ENCODE measurements around the gene PCSK6. TPM values are rescaled to one million over a fixed set of nuclear protein-coding genes. Genes with fewer than 3 reads are reported as not detected.

Gene PCSK6
- total RNA-seq, 5 donors from 2014 or later (not counting 1 experiment from before 2014, with no cell fraction given) = 0.16 to 2.2 (median 1.3) TPM

GRCh38 chr15:101371519-101371918, 118.0 kb downstream of the PCSK6 start:
- H3K4me3 Mint-ChIP-seq = no peak overlapping the region
- H3K4me1 Mint-ChIP-seq = peaks cover 0 to 11% (median 1%) of the 10 kb centered on the region in 3 donors
- H3K4me1 ChIP-seq (ENCODE audit: control insufficient read depth in 1 of 2, extremely low read depth in 1 of 2, insufficient read depth in 2 of 2, low read length in 2 of 2) = peaks cover 0 to 5% of the 10 kb centered on the region in 2 experiments
- H3K4me3 ChIP-seq (ENCODE audit: control insufficient read depth in 1 of 2, extremely low read depth in 1 of 2, low read length in 1 of 2) = no peak overlapping the region
- H3K27ac Mint-ChIP-seq = no peak overlapping the region
- peaks cover 0 to 27% of the 10 kb centered on the region in 2 experiments for H3K27me3 ChIP-seq (replicated peaks in 1 of 2; ENCODE audit: control insufficient read depth in 2 of 2, extremely low read depth in 1 of 2, insufficient read depth in 2 of 2, low read length in 1 of 2)
- H3K27me3 Mint-ChIP-seq = peaks cover 12 to 22% of the 10 kb centered on the region in 2 donors
- no peaks in the 10 kb centered on the region for H3K9me3 ChIP-seq
- 78% methylated on average over 9 of the region's 11 CpGs for WGBS (ENCODE audit: insufficient coverage)
- ChIA-PET POLR2A (interaction anchor here in 1 of 2 donors (0.6 kb wide), 1 partner anchor 74 kb away, joined by 3 read pairs; no protein-coding TSS in a partner anchor), CTCF (no interaction called here)
- H3K36me3 Mint-ChIP-seq = no peaks in the 10 kb centered on the region
- no peaks in the 10 kb centered on the region for H3K9me3 Mint-ChIP-seq
- no peaks in the 10 kb centered on the region for H3K36me3 ChIP-seq (ENCODE audit: control insufficient read depth in 2 of 2, extremely low read depth in 1 of 2, insufficient read depth in 1 of 2, low read length in 1 of 2)
- DNase-seq (no peak), ATAC-seq (replicated peaks in 1 of 4) (no peak)
- no peak overlapping the region for H3K27ac ChIP-seq (ENCODE audit: low read length)

GRCh38 chr15:101371081-101371480, 118.4 kb downstream of the PCSK6 start:
- ATAC-seq (replicated peaks in 1 of 4) (no peak), DNase-seq (no peak)
- Mint-ChIP-seq H3K4me3 (no peak overlapping the region), H3K9me3 (no peaks in the 10 kb centered on the region), H3K4me1 (peaks cover 0 to 11% (median 1%) of the 10 kb centered on the region in 3 donors), H3K27me3 (peaks cover 12 to 22% of the 10 kb centered on the region in 2 donors), H3K36me3 (no peaks in the 10 kb centered on the region), H3K27ac (no peak overlapping the region)
- H3K4me1 ChIP-seq (ENCODE audit: control insufficient read depth in 1 of 2, extremely low read depth in 1 of 2, insufficient read depth in 2 of 2, low read length in 2 of 2) = peaks cover 0 to 5% of the 10 kb centered on the region in 2 experiments
- H3K4me3 ChIP-seq (ENCODE audit: control insufficient read depth in 1 of 2, extremely low read depth in 1 of 2, low read length in 1 of 2) = no peak overlapping the region
- H3K27me3 ChIP-seq (replicated peaks in 1 of 2; ENCODE audit: control insufficient read depth in 2 of 2, extremely low read depth in 1 of 2, insufficient read depth in 2 of 2, low read length in 1 of 2) = peaks cover 0 to 27% of the 10 kb centered on the region in 2 experiments
- CTCF ChIA-PET = no interaction called here
- WGBS (ENCODE audit: insufficient coverage) = 92% methylated on average over 2 of the region's 7 CpGs
- POLR2A ChIA-PET = interaction anchor here in 1 of 2 donors (0.6 kb wide), 1 partner anchor 74 kb away, joined by 3 read pairs; no protein-coding TSS in a partner anchor
- H3K27ac ChIP-seq (ENCODE audit: low read length) = no peak overlapping the region
- H3K9me3 ChIP-seq = no peaks in the 10 kb centered on the region
- H3K36me3 ChIP-seq (ENCODE audit: control insufficient read depth in 2 of 2, extremely low read depth in 1 of 2, insufficient read depth in 1 of 2, low read length in 1 of 2) = no peaks in the 10 kb centered on the region

GRCh38 chr15:101370330-101371024, 119.0 kb downstream of the PCSK6 start:
- WGBS (ENCODE audit: insufficient coverage) = 79% methylated on average over 22 of the region's 26 CpGs
- Mint-ChIP-seq H3K4me3 (no peak overlapping the region), H3K36me3 (no peaks in the 10 kb centered on the region), H3K27ac (no peak overlapping the region), H3K4me1 (peaks cover 0 to 11% (median 1%) of the 10 kb centered on the region in 3 donors), H3K9me3 (peaks cover 0 to under 1% (median 0%) of the 10 kb centered on the region in 3 donors), H3K27me3 (peaks cover 12 to 22% of the 10 kb centered on the region in 2 donors)
- H3K4me1 ChIP-seq (ENCODE audit: control insufficient read depth in 1 of 2, extremely low read depth in 1 of 2, insufficient read depth in 2 of 2, low read length in 2 of 2) = peaks cover 0 to 5% of the 10 kb centered on the region in 2 experiments
- DNase-seq (no peak), ATAC-seq (replicated peaks in 1 of 4) (no peak)
- H3K36me3 ChIP-seq (ENCODE audit: control insufficient read depth in 2 of 2, extremely low read depth in 1 of 2, insufficient read depth in 1 of 2, low read length in 1 of 2) = no peaks in the 10 kb centered on the region
- no peaks in the 10 kb centered on the region for H3K9me3 ChIP-seq
- no peak overlapping the region for H3K27ac ChIP-seq (ENCODE audit: low read length)
- no peak overlapping the region for H3K4me3 ChIP-seq (ENCODE audit: control insufficient read depth in 1 of 2, extremely low read depth in 1 of 2, low read length in 1 of 2)
- POLR2A ChIA-PET = no interaction called here
- peaks cover 0 to 27% of the 10 kb centered on the region in 2 experiments for H3K27me3 ChIP-seq (replicated peaks in 1 of 2; ENCODE audit: control insufficient read depth in 2 of 2, extremely low read depth in 1 of 2, insufficient read depth in 2 of 2, low read length in 1 of 2)
- CTCF ChIA-PET = no interaction called here

- Histone ChIP-seq H3K27ac (ENCODE audit: low read length) (no peak overlapping the region), H3K9me3 (no peaks in the 10 kb centered on the region), H3K4me3 (ENCODE audit: control insufficient read depth in 1 of 2, extremely low read depth in 1 of 2, low read length in 1 of 2) (no peak overlapping the region), H3K4me1 (ENCODE audit: control insufficient read depth in 1 of 2, extremely low read depth in 1 of 2, insufficient read depth in 2 of 2, low read length in 2 of 2) (peaks cover 0 to 5% of the 10 kb centered on the region in 2 experiments), H3K36me3 (ENCODE audit: control insufficient read depth in 2 of 2, extremely low read depth in 1 of 2, insufficient read depth in 1 of 2, low read length in 1 of 2) (no peaks in the 10 kb centered on the region), H3K27me3 (replicated peaks in 1 of 2; ENCODE audit: control insufficient read depth in 2 of 2, extremely low read depth in 1 of 2, insufficient read depth in 2 of 2, low read length in 1 of 2) (peaks cover 0 to 27% of the 10 kb centered on the region in 2 experiments)
- DNase-seq (no peak), ATAC-seq (replicated peaks in 1 of 4) (no peak)
- Mint-ChIP-seq H3K9me3 (peaks cover 0 to 5% (median under 1%) of the 10 kb centered on the region in 3 donors), H3K27ac (no peak overlapping the region), H3K27me3 (peaks cover 12 to 20% of the 10 kb centered on the region in 2 donors), H3K4me1 (peaks cover 0 to 11% (median 1%) of the 10 kb centered on the region in 3 donors), H3K36me3 (no peaks in the 10 kb centered on the region), H3K4me3 (no peak overlapping the region)
- WGBS (ENCODE audit: insufficient coverage) = 64% methylated on average over 2 of the region's 8 CpGs
- ChIA-PET CTCF (no interaction called here), POLR2A (no interaction called here)
Measured at GRCh38 chr15:101369676-101370075, 119.8 kb downstream of the PCSK6 start.

- 89% methylated on average over 14 of the region's 15 CpGs for WGBS (ENCODE audit: insufficient coverage)
- DNase-seq = no peak
- Mint-ChIP-seq H3K36me3 (no peaks in the 10 kb centered on the region), H3K27ac (no peak overlapping the region), H3K4me3 (no peak overlapping the region), H3K9me3 (peaks cover 0 to 9% (median 5%) of the 10 kb centered on the region in 3 donors), H3K27me3 (peaks cover 7 to 15% of the 10 kb centered on the region in 2 donors), H3K4me1 (peaks cover 0 to 11% (median 1%) of the 10 kb centered on the region in 3 donors)
- Histone ChIP-seq H3K27me3 (replicated peaks in 1 of 2; ENCODE audit: control insufficient read depth in 2 of 2, extremely low read depth in 1 of 2, insufficient read depth in 2 of 2, low read length in 1 of 2) (peaks cover 0 to 27% of the 10 kb centered on the region in 2 experiments), H3K27ac (ENCODE audit: low read length) (no peak overlapping the region), H3K4me3 (ENCODE audit: control insufficient read depth in 1 of 2, extremely low read depth in 1 of 2, low read length in 1 of 2) (no peak overlapping the region), H3K4me1 (ENCODE audit: control insufficient read depth in 1 of 2, extremely low read depth in 1 of 2, insufficient read depth in 2 of 2, low read length in 2 of 2) (peaks cover 0 to 5% of the 10 kb centered on the region in 2 experiments), H3K36me3 (ENCODE audit: control insufficient read depth in 2 of 2, extremely low read depth in 1 of 2, insufficient read depth in 1 of 2, low read length in 1 of 2) (no peaks in the 10 kb centered on the region), H3K9me3 (no peaks in the 10 kb centered on the region)
- ATAC-seq (replicated peaks in 1 of 4) = no peak
- ChIA-PET CTCF (no interaction called here), POLR2A (no interaction called here)
Measured at GRCh38 chr15:101368861-101369642, 120.5 kb downstream of the PCSK6 start.

- 80% methylated on average over 8 of the region's 14 CpGs for WGBS (ENCODE audit: insufficient coverage)
- H3K36me3 ChIP-seq (ENCODE audit: control insufficient read depth in 2 of 2, extremely low read depth in 1 of 2, insufficient read depth in 1 of 2, low read length in 1 of 2) = no peaks in the 10 kb centered on the region
- no peak overlapping the region for H3K4me3 ChIP-seq (ENCODE audit: control insufficient read depth in 1 of 2, extremely low read depth in 1 of 2, low read length in 1 of 2)
- ATAC-seq (replicated peaks in 1 of 4) (no peak), DNase-seq (no peak)
- no peaks in the 10 kb centered on the region for H3K9me3 ChIP-seq
- no peak overlapping the region for H3K27ac ChIP-seq (ENCODE audit: low read length)
- H3K4me1 Mint-ChIP-seq = peaks cover 0 to 8% (median 1%) of the 10 kb centered on the region in 3 donors
- H3K27ac Mint-ChIP-seq = no peak overlapping the region
- H3K27me3 Mint-ChIP-seq = peaks cover 5 to 12% of the 10 kb centered on the region in 2 donors
- ChIA-PET CTCF (no interaction called here), POLR2A (no interaction called here)
- no peak overlapping the region for H3K4me3 Mint-ChIP-seq
- no peaks in the 10 kb centered on the region for H3K36me3 Mint-ChIP-seq
- peaks cover 0 to 9% (median 5%) of the 10 kb centered on the region in 3 donors for H3K9me3 Mint-ChIP-seq
- H3K4me1 ChIP-seq (ENCODE audit: control insufficient read depth in 1 of 2, extremely low read depth in 1 of 2, insufficient read depth in 2 of 2, low read length in 2 of 2) = peaks cover 0 to 4% of the 10 kb centered on the region in 2 experiments
- H3K27me3 ChIP-seq (replicated peaks in 1 of 2; ENCODE audit: control insufficient read depth in 2 of 2, extremely low read depth in 1 of 2, insufficient read depth in 2 of 2, low read length in 1 of 2) = peaks cover 0 to 28% of the 10 kb centered on the region in 2 experiments
Measured at GRCh38 chr15:101368086-101368780, 121.3 kb downstream of the PCSK6 start.
